HepG2 (cell line): ENCODE results near the gene CD58. TPM values are rescaled to one million over a fixed set of nuclear protein-coding genes. Genes with fewer than 3 reads are reported as not detected.

Experiments
- DMAP1 ChIP-seq: IDR thresholded peaks from 2 replicates; pipeline ENCODE4 v1.6.1; 2016
- ETS1 ChIP-seq: sonication (generic); formaldehyde crosslinking; IDR thresholded peaks from 2 replicates; pipeline ENCODE4 v1.4.0; 2020; ENCODE audit warnings: missing genetic modification reagents
- GLI4 ChIP-seq: sonication (generic); formaldehyde crosslinking; IDR thresholded peaks from 2 replicates; pipeline ENCODE4 v1.5.1; 2020; ENCODE audit warnings: missing genetic modification reagents, mild to moderate bottlenecking, moderate library complexity, borderline replicate concordance
- JDP2 ChIP-seq: sonication (generic); formaldehyde crosslinking; IDR thresholded peaks from 2 replicates; pipeline ENCODE4 v1.8.1; 2022; ENCODE audit warnings: missing genetic modification reagents, borderline replicate concordance
- KDM1A ChIP-seq: IDR thresholded peaks from 2 replicates; pipeline ENCODE4 v1.6.1; 2016; ENCODE audit warnings: missing compliant biosample characterization
- MED1 ChIP-seq: sonication (generic); formaldehyde crosslinking; IDR thresholded peaks from 2 replicates; pipeline ENCODE4 v1.4.0; 2020; ENCODE audit warnings: missing genetic modification reagents
- NFE2L2 ChIP-seq: fragments of 150-350 bp; IDR thresholded peaks from 2 replicates; pipeline ENCODE4 v1.6.1; 2014; ENCODE audit warnings: low read length
- ONECUT2 ChIP-seq: sonication (generic); formaldehyde crosslinking; IDR thresholded peaks from 2 replicates; pipeline ENCODE4 v1.4.0; 2020; ENCODE audit warnings: missing genetic modification reagents
- POGK ChIP-seq: sonication (generic); formaldehyde crosslinking; conservative IDR thresholded peaks from 2 replicates; pipeline ENCODE4 v1.8.0; 2022; ENCODE audit warnings: mild to moderate bottlenecking, moderate library complexity, missing genetic modification reagents
- REL ChIP-seq: sonication (generic); formaldehyde crosslinking; conservative IDR thresholded peaks from 2 replicates; pipeline ENCODE4 v1.8.0; 2022; ENCODE audit warnings: mild to moderate bottlenecking, missing genetic modification reagents, moderate library complexity
- SNRNP70 ChIP-seq: fragments of 200-400 bp; formaldehyde crosslinking; IDR thresholded peaks from 2 replicates; pipeline ENCODE4 v1.6.1; 2017; ENCODE audit warnings: mild to moderate bottlenecking, low read depth, low read length, moderate library complexity
- SP1 ChIP-seq, 2 experiments: fragments of 450-650 bp in 1 of 2; sonication (generic) in 1 of 2; formaldehyde crosslinking in 1 of 2; IDR thresholded peaks; 2 replicates each; pipeline versions ENCODE4 v1.4.0 to v1.6.1; 2016 to 2020; ENCODE audit warnings: missing genetic modification reagents in 1 of 2
- TEAD3 ChIP-seq: optimal IDR thresholded peaks from 2 replicates; pipeline ENCODE3; 2016; ENCODE audit warnings: borderline replicate concordance
- ZC3H13 ChIP-seq: sonication (generic); formaldehyde crosslinking; IDR thresholded peaks from 2 replicates; pipeline ENCODE4 v1.8.1; 2023; ENCODE audit warnings: mild to moderate bottlenecking, missing genetic modification reagents, moderate library complexity
- ZFP1 ChIP-seq: IDR thresholded peaks from 2 replicates; pipeline ENCODE4 v1.6.1; 2016
- ZNF333 ChIP-seq: sonication (generic); formaldehyde crosslinking; IDR thresholded peaks from 2 replicates; pipeline ENCODE4 v1.4.0; 2020; ENCODE audit warnings: mild to moderate bottlenecking, missing genetic modification reagents, borderline replicate concordance
- ZNF350 ChIP-seq: sonication (generic); formaldehyde crosslinking; IDR thresholded peaks from 2 replicates; pipeline ENCODE4 v1.4.0; 2020; ENCODE audit warnings: mild to moderate bottlenecking, low read depth, missing genetic modification reagents, borderline replicate concordance
- ZNF766 ChIP-seq: sonication (generic); formaldehyde crosslinking; IDR thresholded peaks from 2 replicates; pipeline ENCODE4 v1.5.0; 2020; ENCODE audit warnings: missing genetic modification reagents, borderline replicate concordance
- ZNF784 ChIP-seq: sonication (generic); formaldehyde crosslinking; IDR thresholded peaks from 2 replicates; pipeline ENCODE4 v1.5.1; 2020; ENCODE audit warnings: missing genetic modification reagents, mild to moderate bottlenecking, borderline replicate concordance
- ZSCAN21 ChIP-seq: sonication (generic); formaldehyde crosslinking; IDR thresholded peaks from 2 replicates; pipeline ENCODE4 v1.8.0; 2022; ENCODE audit warnings: mild to moderate bottlenecking, missing genetic modification reagents, moderate library complexity, borderline replicate concordance
- ZXDC ChIP-seq: sonication (generic); formaldehyde crosslinking; IDR thresholded peaks from 2 replicates; pipeline ENCODE4 v1.5.0; 2020; ENCODE audit warnings: mild to moderate bottlenecking, missing genetic modification reagents
- polyA plus RNA-seq, 8 experiments: library from polyadenylated mRNA; depleted of rRNA in 3 of 8; stranded (reverse) in 7 of 8; unstranded in 1 of 8; fragments of >200 nt; fragmentation: Illumina TruSeq in 4 of 8; extraction: Trizol in 4 of 8; gene quantifications; 2 replicates each; pipeline versions ENCODE4 v1.2.1 to v1.2.3, GENCODE V29; 2011 to 2016; ENCODE audit warnings: low read depth in 4 of 8, missing spikeins in 1 of 8, mixed read lengths in 1 of 8; ENCODE audit not compliant: insufficient read depth in 1 of 8
- total RNA-seq, 5 experiments: library from RNA; depleted of rRNA; stranded (reverse); fragments of >200 nt; fragmentation: Illumina TruSeq; extraction: Trizol; gene quantifications; 2 replicates each; pipeline ENCODE4 v1.2.3, GENCODE V29; 2016; ENCODE audit warnings: low read depth in 1 of 5

CD58 gene
- total and polyA plus RNA-seq, 2 of the 13 experiments (the other 11 are each of a cell fraction or from before 2014, with no cell fraction given), result 9.4 to 13.5 TPM

- TF ChIP-seq MED1 (peak; percentile 31; the same call in 1 of the 2 replicates), DMAP1 (CRISPR knock-in tag) (peak; percentile 72; the same call in 1 of the 2 replicates), REL (0 out of 2 replicates have a peak, but pooled peaks have one; percentile 41), ZNF333 (CRISPR knock-in tag) (no peak), SNRNP70 (no peak), NFE2L2 (no peak), ZNF784 (CRISPR knock-in tag) (0 out of 2 replicates have a peak, but pooled peaks have one; percentile 15), ZFP1 (0 out of 2 replicates have a peak, but pooled peaks have one; percentile 28), TEAD3 (CRISPR knock-in tag) (peak; percentile 48), ZC3H13 (peak; percentile 36), ZSCAN21 (peak; percentile 81; the same call in 1 of the 2 replicates), ZXDC (CRISPR knock-in tag) (peak; percentile 73; the same call in 1 of the 2 replicates), GLI4 (CRISPR knock-in tag) (no peak), ZNF350 (CRISPR knock-in tag) (no peak), KDM1A (no peak), ONECUT2 (CRISPR knock-in tag) (no peak), POGK (CRISPR knock-in tag) (peak; percentile 48), ETS1 (peak; percentile 56; the same call in 1 of the 2 replicates), SP1 (IDR thresholded peaks at IDR 0.05) (no peak), SP1 (CRISPR knock-in tag; IDR thresholded peaks at IDR 0.05) (no peak), JDP2 (no peak), ZNF766 (CRISPR knock-in tag) (0 out of 2 replicates have a peak, but pooled peaks have one; percentile 16)
Measured at GRCh38 chr1:116570358-116571214, at the start of gene CD58 (continued).
